ENCODE results near the gene TANGO2.

TANGO2 gene

GRCh38 chr22:20020533-20021195, at the start of gene TANGO2:
TSS of gene TANGO2 (plus strand) at chr22:20021110. CDS start at chr22:20036799, 15,689 bp downstream.
- in situ Hi-C loops (cut with MboI; ENCODE audit: low sequenced_read_pairs), result no loop called here

- in situ Hi-C loops (cut with MboI; ENCODE audit: low sequenced_read_pairs), result no loop called here
Observed at GRCh38 chr22:19971276-19972124, 49.4 kb upstream of the TANGO2 start.

- in situ Hi-C loops (cut with MboI; ENCODE audit: low sequenced_read_pairs), result no loop called here
Observed at GRCh38 chr22:19972251-19972650, 48.7 kb upstream of the TANGO2 start.

GRCh38 chr22:19972652-19973550, 48.0 kb upstream of the TANGO2 start:
- in situ Hi-C loops (cut with MboI; ENCODE audit: low sequenced_read_pairs), result no loop called here

- in situ Hi-C loops (cut with MboI; ENCODE audit: low sequenced_read_pairs), result no loop called here
Observed at GRCh38 chr22:19973551-19974267, 47.2 kb upstream of the TANGO2 start.

GRCh38 chr22:19974268-19974861, 46.5 kb upstream of the TANGO2 start:
- in situ Hi-C loops (cut with MboI; ENCODE audit: low sequenced_read_pairs), result no loop called here

GRCh38 chr22:19974935-19975706, 45.8 kb upstream of the TANGO2 start:
- in situ Hi-C loops (cut with MboI; ENCODE audit: low sequenced_read_pairs), result no loop called here

- in situ Hi-C loops (cut with MboI; ENCODE audit: low sequenced_read_pairs), result no loop called here
Observed at GRCh38 chr22:19975707-19976035, 45.2 kb upstream of the TANGO2 start.

GRCh38 chr22:19976671-19977070, 44.2 kb upstream of the TANGO2 start:
- in situ Hi-C loops (cut with MboI; ENCODE audit: low sequenced_read_pairs), result no loop called here

- in situ Hi-C loops (cut with MboI; ENCODE audit: low sequenced_read_pairs), result no loop called here
Observed at GRCh38 chr22:19977296-19978243, 43.3 kb upstream of the TANGO2 start.

- in situ Hi-C loops (cut with MboI; ENCODE audit: low sequenced_read_pairs), result no loop called here
Observed at GRCh38 chr22:19978748-19979147, 42.2 kb upstream of the TANGO2 start.

GRCh38 chr22:19979712-19980493, 41.0 kb upstream of the TANGO2 start:
- in situ Hi-C loops (cut with MboI; ENCODE audit: low sequenced_read_pairs), result no loop called here

GRCh38 chr22:19980766-19981165, 40.1 kb upstream of the TANGO2 start:
- in situ Hi-C loops (cut with MboI; ENCODE audit: low sequenced_read_pairs), result no loop called here

GRCh38 chr22:19981171-19981960, 39.5 kb upstream of the TANGO2 start:
- in situ Hi-C loops (cut with MboI; ENCODE audit: low sequenced_read_pairs), result no loop called here

GRCh38 chr22:19981961-19982920, 38.7 kb upstream of the TANGO2 start:
- in situ Hi-C loops (cut with MboI; ENCODE audit: low sequenced_read_pairs), result no loop called here
